CD4-positive, alpha-beta T cell treated with Interferon gamma for 1 hour (primary cell): ENCODE data around the gene PLPP6.

Experiments
- DNase-seq: peaks from one replicate; pipeline ENCODE4 v3.0.0-alpha.2; 2020

PLPP6 gene

DNA sequence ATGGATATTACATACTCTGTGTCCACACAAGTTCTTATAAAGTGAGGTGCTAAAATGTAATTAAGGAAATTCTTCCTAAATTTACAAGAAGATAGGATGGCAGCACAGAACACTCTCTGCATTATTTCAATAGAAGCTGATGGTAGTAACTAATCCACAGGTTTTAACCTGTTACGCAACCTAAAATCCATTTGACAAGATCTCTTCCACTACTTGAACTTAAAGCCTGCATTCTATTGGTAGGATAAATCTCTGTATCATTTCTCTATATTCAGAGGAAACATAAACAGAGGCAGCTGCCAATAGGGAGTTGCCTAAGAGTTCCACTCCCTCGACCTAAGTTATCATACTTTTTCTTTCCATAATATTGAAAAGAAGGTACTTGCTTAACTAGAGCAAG lies 38.8 kb downstream of the PLPP6 start:
- DNase-seq, result no peak

GRCh38 chr9:4701526-4701925 lies 39.4 kb downstream of the PLPP6 start:
- no peak for DNase-seq

GRCh38 chr9:4704129-4704528 lies 42.0 kb downstream of the PLPP6 start:
- DNase-seq, result no peak

- no peak for DNase-seq
These were observed 43.9 kb downstream of the PLPP6 start for GRCh38 chr9:4706021-4706420.

DNA sequence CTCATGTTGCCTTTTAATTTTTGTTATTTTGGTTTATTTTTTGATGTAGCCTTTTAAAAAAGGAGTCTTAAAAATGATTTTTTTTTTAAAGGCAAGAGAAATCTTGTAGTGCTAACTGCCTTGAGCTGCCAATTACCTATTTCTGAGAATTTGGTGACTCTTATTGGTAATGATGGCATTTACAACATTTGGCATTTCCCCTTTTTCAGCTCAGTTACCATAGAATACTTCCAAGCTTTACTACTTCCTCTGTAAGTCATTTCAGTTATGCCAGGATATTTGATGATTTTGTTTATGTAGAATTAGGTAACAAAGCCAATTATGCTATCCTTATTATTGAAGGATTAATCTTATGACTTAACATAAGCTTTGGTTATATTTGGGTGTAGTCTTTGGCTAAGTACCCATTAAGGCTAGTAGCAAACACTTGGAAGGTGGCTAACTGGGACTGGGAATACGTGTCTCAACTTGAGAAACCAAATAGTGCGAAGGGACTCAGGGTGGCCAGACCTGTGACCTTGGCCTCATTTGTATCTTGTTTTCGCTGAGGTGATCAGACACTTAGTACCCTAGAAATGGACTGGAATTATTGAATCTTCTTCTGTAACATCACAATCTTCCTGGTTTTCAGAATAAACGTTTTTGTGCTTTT lies 45.0 kb downstream of the PLPP6 start:
- no peak for DNase-seq

- no peak for DNase-seq
These were observed 47.3 kb downstream of the PLPP6 start for GRCh38 chr9:4709380-4709779.

- DNase-seq, result no peak
These were observed 51.8 kb downstream of the PLPP6 start for GRCh38 chr9:4713849-4714248.

DNA sequence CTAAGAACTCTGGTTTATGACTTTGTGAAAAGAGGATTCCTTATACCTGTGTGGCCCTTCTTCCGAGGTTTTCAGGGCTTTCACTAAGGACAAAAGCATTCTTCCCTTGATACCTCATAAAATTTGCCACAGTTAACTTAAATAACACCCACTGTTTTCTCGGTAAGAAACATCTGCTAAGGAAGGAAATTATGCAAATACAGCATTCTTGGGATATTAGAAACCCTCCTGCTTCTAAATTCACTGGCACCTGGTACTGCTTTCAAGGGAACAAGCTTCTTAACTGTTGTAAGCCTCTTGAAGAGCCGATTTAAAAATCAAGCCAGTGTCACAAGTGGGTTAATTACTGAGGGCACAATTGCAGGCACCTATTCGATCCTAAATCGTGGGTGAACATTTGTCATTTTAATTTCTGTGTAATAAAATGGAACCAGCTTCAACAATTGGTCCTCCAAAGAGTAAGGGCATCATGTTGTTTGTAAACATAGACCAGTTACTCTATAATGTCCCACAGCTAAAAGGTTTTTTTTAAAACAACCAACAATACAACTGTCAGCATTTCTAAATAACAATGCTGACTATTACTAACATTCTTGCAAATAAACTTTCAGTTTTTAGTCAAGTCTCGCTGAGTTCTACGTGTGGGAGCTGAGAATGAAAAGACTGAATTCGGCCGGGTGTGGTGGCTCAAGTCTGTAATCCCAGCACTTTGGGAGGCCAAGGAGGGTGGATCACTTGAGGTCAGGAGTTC lies 52.3 kb downstream of the PLPP6 start:
- no peak for DNase-seq
